ENCODE data around the gene AK9. TPM values are rescaled to one million over a fixed set of nuclear protein-coding genes. Genes with fewer than 3 reads are reported as not detected.
A peak's percentile ranks its signal among the peaks of the same experiment; 100 is the strongest.

Gene AK9
- total RNA-seq, 1 experiment from 2014 or later: 1.7 TPM

DNA sequence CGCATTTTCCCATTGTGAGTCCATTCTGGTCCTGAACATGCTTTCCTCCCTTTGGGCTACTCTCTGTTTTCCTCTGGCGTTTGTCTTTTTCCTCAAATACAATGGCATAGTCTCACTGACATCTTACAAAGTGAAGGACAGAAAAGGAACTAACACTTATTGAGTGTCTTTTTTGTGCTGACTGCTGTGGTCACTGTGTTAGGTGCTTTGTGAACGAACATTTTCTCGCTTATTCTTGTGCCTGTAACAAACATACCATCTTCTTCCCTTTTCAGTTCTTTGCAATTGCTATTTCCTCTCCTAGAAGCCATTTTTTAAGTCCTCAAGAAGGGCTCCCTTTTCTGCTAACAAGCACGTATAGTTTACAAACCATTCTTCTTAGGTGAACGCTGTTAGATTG lies 15.5 kb upstream of the AK9 start:
- H3K27ac ChIP-seq (ENCODE audit: low read length): no peak overlapping the region
- ATAC-seq: no peak
- H3K79me2 ChIP-seq (ENCODE audit: low read length): no peaks in the 10 kb centered on the region
- no peak overlapping the region for H3K4me2 ChIP-seq (ENCODE audit: low read length)
- intact Hi-C loops (cut with micrococcal nuclease): no loop called here
- POLR2A ChIA-PET (ENCODE audit: unreplicated experiment): no interaction called here
- no peak for DNase-seq
- H3K36me3 ChIP-seq (ENCODE audit: low read depth, low read length): no peaks in the 10 kb centered on the region
- no peaks in the 10 kb centered on the region for H3K4me1 ChIP-seq (ENCODE audit: insufficient read depth, low read length)
- TF ChIP-seq EZH2 (IDR thresholded peaks at IDR 0.05; ENCODE audit: low read length, unreplicated experiment): no peak
- no peak for TF ChIP-seq EZH2phosphoT487 (IDR thresholded peaks at IDR 0.05; ENCODE audit: borderline replicate concordance, low read length)
- TF ChIP-seq, protein P1, sequence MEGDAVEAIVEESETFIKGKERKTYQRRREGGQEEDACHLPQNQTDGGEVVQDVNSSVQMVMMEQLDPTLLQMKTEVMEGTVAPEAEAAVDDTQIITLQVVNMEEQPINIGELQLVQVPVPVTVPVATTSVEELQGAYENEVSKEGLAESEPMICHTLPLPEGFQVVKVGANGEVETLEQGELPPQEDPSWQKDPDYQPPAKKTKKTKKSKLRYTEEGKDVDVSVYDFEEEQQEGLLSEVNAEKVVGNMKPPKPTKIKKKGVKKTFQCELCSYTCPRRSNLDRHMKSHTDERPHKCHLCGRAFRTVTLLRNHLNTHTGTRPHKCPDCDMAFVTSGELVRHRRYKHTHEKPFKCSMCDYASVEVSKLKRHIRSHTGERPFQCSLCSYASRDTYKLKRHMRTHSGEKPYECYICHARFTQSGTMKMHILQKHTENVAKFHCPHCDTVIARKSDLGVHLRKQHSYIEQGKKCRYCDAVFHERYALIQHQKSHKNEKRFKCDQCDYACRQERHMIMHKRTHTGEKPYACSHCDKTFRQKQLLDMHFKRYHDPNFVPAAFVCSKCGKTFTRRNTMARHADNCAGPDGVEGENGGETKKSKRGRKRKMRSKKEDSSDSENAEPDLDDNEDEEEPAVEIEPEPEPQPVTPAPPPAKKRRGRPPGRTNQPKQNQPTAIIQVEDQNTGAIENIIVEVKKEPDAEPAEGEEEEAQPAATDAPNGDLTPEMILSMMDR (conservative IDR thresholded peaks at IDR 0.05; ENCODE audit: low read depth, low read length): no peak
- H3F3A ChIP-seq (ENCODE audit: low read length, unreplicated experiment): no peaks in the 10 kb centered on the region
- no peaks in the 10 kb centered on the region for H3K9me2 ChIP-seq (replicated peaks; ENCODE audit: low read length)
- BruUV-seq (replicated peaks): no TSS peak
- no peaks in the 10 kb centered on the region for H3K27me3 ChIP-seq (ENCODE audit: low read length)
- CTCF ChIA-PET: no interaction called here
- no peak overlapping the region for H3K4me3 ChIP-seq (ENCODE audit: low read length)
- no peaks in the 10 kb centered on the region for H4K20me1 ChIP-seq (ENCODE audit: low read length)
- H3K9ac ChIP-seq (ENCODE audit: low read length): no peak overlapping the region
- no peak overlapping the region for H2AFZ ChIP-seq (ENCODE audit: low read length)
- H3K9me3 ChIP-seq (ENCODE audit: low read length): no peaks in the 10 kb centered on the region

DNA sequence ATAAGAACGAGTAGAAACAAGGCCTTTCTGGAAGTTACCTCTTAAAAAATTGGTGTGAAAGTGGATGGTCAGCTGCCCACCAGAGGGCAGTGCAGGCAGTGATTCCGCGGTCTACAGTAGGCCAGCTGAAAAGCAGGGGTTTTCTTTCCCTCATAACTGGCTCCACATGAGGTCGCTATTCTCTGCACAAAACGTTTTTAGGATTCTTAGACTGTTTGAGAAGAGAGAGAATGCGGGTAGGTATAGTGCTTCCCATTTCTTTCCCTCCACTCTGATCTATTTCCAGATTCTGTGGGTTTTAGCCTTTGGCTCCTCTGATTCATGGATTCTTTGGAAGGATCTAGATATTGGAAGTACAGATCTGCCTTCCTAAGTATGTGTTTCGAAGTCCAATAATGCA lies 14.3 kb upstream of the AK9 start:
- BruUV-seq (replicated peaks): no TSS peak
- Histone ChIP-seq H3K9me3 (ENCODE audit: low read length) (no peaks in the 10 kb centered on the region), H3K9ac (ENCODE audit: low read length) (no peak overlapping the region), H3K9me2 (replicated peaks; ENCODE audit: low read length) (no peaks in the 10 kb centered on the region), H2AFZ (ENCODE audit: low read length) (no peak overlapping the region), H3K27me3 (ENCODE audit: low read length) (no peaks in the 10 kb centered on the region), H3K79me2 (ENCODE audit: low read length) (no peaks in the 10 kb centered on the region), H3K4me3 (ENCODE audit: low read length) (no peak overlapping the region), H4K20me1 (ENCODE audit: low read length) (no peaks in the 10 kb centered on the region), H3K4me2 (ENCODE audit: low read length) (no peak overlapping the region), H3K4me1 (ENCODE audit: insufficient read depth, low read length) (no peaks in the 10 kb centered on the region), H3K36me3 (ENCODE audit: low read depth, low read length) (no peaks in the 10 kb centered on the region), H3K27ac (ENCODE audit: low read length) (no peak overlapping the region), H3F3A (ENCODE audit: low read length, unreplicated experiment) (no peaks in the 10 kb centered on the region)
- POLR2A ChIA-PET (ENCODE audit: unreplicated experiment): no interaction called here
- CTCF ChIA-PET: interaction anchor here (0.7 to 1.1 kb wide), 3 partner anchors 109 to 334 kb away, joined by 4 to 39 read pairs (median 5); no protein-coding TSS in a partner anchor
- DNase-seq (peak; percentile 89), ATAC-seq (peak; percentile 88)
- TF ChIP-seq EZH2 (IDR thresholded peaks at IDR 0.05; ENCODE audit: low read length, unreplicated experiment) (no peak), EZH2phosphoT487 (IDR thresholded peaks at IDR 0.05; ENCODE audit: borderline replicate concordance, low read length) (no peak)
- TF ChIP-seq, protein P1 (conservative IDR thresholded peaks at IDR 0.05; ENCODE audit: low read depth, low read length): peak; percentile 94
- intact Hi-C loops (cut with micrococcal nuclease): loop anchor here (1.0 to 2.0 kb wide), 5 partner anchors 178 to 685 kb away; no protein-coding TSS in a partner anchor

DNA sequence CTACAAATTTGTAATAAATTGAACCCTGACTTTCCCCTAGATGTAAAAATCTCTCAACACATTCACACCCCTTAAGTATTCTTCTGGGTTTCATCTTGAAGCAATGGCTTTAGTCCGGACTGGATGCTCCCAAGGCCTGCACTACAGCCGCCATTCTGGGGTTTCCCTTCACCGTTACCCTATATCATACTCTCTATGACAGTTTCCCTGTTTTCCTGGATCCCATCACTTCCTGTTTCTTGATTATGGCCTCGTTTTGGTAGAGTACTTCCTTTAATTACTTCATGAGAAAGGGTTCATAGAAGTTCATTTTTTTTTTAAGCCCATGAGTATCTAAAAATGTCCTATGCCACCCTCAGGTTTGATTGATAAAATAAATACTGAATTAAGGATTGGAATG lies 11.8 kb upstream of the AK9 start:
- Histone ChIP-seq H3K27ac (ENCODE audit: low read length) (no peak overlapping the region), H3K4me1 (ENCODE audit: insufficient read depth, low read length) (no peaks in the 10 kb centered on the region), H3K4me2 (ENCODE audit: low read length) (no peak overlapping the region), H3K9ac (ENCODE audit: low read length) (no peak overlapping the region), H4K20me1 (ENCODE audit: low read length) (no peaks in the 10 kb centered on the region), H3K27me3 (ENCODE audit: low read length) (no peaks in the 10 kb centered on the region), H3K36me3 (ENCODE audit: low read depth, low read length) (no peaks in the 10 kb centered on the region), H3F3A (ENCODE audit: low read length, unreplicated experiment) (no peaks in the 10 kb centered on the region), H3K9me2 (replicated peaks; ENCODE audit: low read length) (no peaks in the 10 kb centered on the region), H2AFZ (ENCODE audit: low read length) (no peak overlapping the region), H3K4me3 (ENCODE audit: low read length) (no peak overlapping the region), H3K9me3 (ENCODE audit: low read length) (no peaks in the 10 kb centered on the region), H3K79me2 (ENCODE audit: low read length) (no peaks in the 10 kb centered on the region)
- ATAC-seq (no peak), DNase-seq (no peak)
- intact Hi-C loops (cut with micrococcal nuclease): no loop called here
- CTCF ChIA-PET: interaction anchor here (2.8 kb wide), 1 partner anchor 337 kb away, joined by 31 read pairs; no protein-coding TSS in a partner anchor
- BruUV-seq (replicated peaks): no TSS peak
- no peak for TF ChIP-seq EZH2 (IDR thresholded peaks at IDR 0.05; ENCODE audit: low read length, unreplicated experiment)
- TF ChIP-seq EZH2phosphoT487 (IDR thresholded peaks at IDR 0.05; ENCODE audit: borderline replicate concordance, low read length): no peak
- TF ChIP-seq, protein P1 (conservative IDR thresholded peaks at IDR 0.05; ENCODE audit: low read depth, low read length): no peak
- POLR2A ChIA-PET (ENCODE audit: unreplicated experiment): no interaction called here

All from PC-3 (cell line).